Measurements from ENCODE around the gene MLLT1. TPM values are rescaled to one million over a fixed set of nuclear protein-coding genes. Genes with fewer than 3 reads are reported as not detected.

The MLLT1 gene
- total RNA-seq, 1 experiment from 2014 or later = 54.9 TPM

DNA sequence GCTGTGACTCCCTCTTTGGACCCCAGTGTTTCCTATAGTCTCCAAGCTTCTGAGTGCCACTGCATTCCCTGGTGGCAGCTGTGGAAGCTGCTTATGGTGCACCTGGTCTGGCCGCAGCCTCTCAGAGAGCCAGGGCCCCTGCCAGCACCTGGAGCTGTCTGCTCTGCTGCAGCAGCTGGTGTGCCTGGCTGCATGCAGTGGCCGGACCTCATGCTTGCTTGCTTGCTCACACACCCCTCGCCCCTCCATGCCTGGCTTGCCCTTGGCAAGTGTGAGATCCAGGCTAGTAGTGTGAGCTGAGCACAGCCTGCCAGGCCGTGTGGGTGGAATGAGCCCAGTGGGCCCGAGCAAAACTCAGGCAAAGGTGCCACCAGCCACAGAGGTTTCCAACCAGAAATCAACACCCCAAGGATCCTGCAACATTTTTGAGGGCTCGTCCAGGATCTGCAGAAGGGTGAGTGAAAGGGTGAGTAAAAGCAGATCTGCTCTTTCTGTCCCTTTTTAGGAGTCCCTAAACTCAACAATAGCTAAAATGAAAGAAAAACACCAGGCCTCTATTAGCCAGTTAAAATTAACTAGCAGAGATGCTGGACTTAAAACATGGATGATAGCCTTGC is 7.6 kb upstream of the MLLT1 start:
- no peak overlapping the region for H4K8ac ChIP-seq (replicated peaks; ENCODE audit: insufficient read length, low read depth, low read length)
- Mint-ChIP-seq H3K4me3 (no peak overlapping the region), H3K27me3 (ENCODE audit: low read depth) (peaks cover 35% of the 10 kb centered on the region), H3K9me3 (peaks cover 71 to 80% of the 10 kb centered on the region in 2 experiments), H3K36me3 (ENCODE audit: insufficient read depth in 1 of 3, low read depth in 3 of 3) (peaks cover 0 to 16% (median 7%) of the 10 kb centered on the region in 3 experiments; a peak in 3 of 7 replicates), H3K4me1 (no peaks in the 10 kb centered on the region), H3K27ac (no peak overlapping the region)
- H4K91ac ChIP-seq (ENCODE audit: insufficient read length, low read depth, low read length) = no peak overlapping the region
- H4K5ac ChIP-seq (ENCODE audit: insufficient read length, low read depth, low read length) = no peak overlapping the region
- no peak overlapping the region for H2BK5ac ChIP-seq (ENCODE audit: insufficient read length, low read length)
- H3K4me2 ChIP-seq (ENCODE audit: insufficient read depth, insufficient read length, low read length) = no peak overlapping the region
- no peak overlapping the region for H2AFZ ChIP-seq (ENCODE audit: low read length)
- TF ChIP-seq, protein P1, sequence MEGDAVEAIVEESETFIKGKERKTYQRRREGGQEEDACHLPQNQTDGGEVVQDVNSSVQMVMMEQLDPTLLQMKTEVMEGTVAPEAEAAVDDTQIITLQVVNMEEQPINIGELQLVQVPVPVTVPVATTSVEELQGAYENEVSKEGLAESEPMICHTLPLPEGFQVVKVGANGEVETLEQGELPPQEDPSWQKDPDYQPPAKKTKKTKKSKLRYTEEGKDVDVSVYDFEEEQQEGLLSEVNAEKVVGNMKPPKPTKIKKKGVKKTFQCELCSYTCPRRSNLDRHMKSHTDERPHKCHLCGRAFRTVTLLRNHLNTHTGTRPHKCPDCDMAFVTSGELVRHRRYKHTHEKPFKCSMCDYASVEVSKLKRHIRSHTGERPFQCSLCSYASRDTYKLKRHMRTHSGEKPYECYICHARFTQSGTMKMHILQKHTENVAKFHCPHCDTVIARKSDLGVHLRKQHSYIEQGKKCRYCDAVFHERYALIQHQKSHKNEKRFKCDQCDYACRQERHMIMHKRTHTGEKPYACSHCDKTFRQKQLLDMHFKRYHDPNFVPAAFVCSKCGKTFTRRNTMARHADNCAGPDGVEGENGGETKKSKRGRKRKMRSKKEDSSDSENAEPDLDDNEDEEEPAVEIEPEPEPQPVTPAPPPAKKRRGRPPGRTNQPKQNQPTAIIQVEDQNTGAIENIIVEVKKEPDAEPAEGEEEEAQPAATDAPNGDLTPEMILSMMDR (conservative IDR thresholded peaks at IDR 0.05) = no peak
- H3K4ac ChIP-seq (ENCODE audit: low read depth, low read length) = no peak overlapping the region
- no peak overlapping the region for H3K18ac ChIP-seq (ENCODE audit: insufficient read length, low read depth, low read length)
- DNase-seq = no peak
- no CpG with 5 or more reads among the region's 6 CpGs for WGBS (ENCODE audit: extremely low coverage, insufficient read length, low lambda C conversion rate)
- H3K79me1 ChIP-seq (ENCODE audit: insufficient read depth, low read depth, low read length, poor library complexity, severe bottlenecking) = no peaks in the 10 kb centered on the region
- H2AK5ac ChIP-seq (ENCODE audit: insufficient read length, low read length) = no peak overlapping the region
- H2BK20ac ChIP-seq (ENCODE audit: low read depth, low read length, poor library complexity, severe bottlenecking) = no peak overlapping the region
- H3T11ph ChIP-seq (ENCODE audit: low read length) = no peak overlapping the region
- H3K79me2 ChIP-seq (ENCODE audit: insufficient read depth, low read length) = no peaks in the 10 kb centered on the region
- no peaks in the 10 kb centered on the region for H3K4me1 ChIP-seq (ENCODE audit: insufficient read depth, low read length)
- no peak overlapping the region for H3K56ac ChIP-seq (ENCODE audit: insufficient read length, low read depth, low read length)
- H3K23ac ChIP-seq (ENCODE audit: insufficient read length, low read depth, low read length) = no peak overlapping the region
- H2BK15ac ChIP-seq (ENCODE audit: low read depth, low read length) = no peak overlapping the region
- peaks cover 57% of the 10 kb centered on the region for H3K9me3 ChIP-seq (ENCODE audit: control insufficient read depth, low read depth, low read length)
- no peak overlapping the region for H2BK12ac ChIP-seq (ENCODE audit: insufficient read length, low read depth, low read length)
- no peak overlapping the region for H2BK120ac ChIP-seq (ENCODE audit: low read depth, low read length, poor library complexity, severe bottlenecking)
- no peaks in the 10 kb centered on the region for H4K20me1 ChIP-seq (ENCODE audit: control insufficient read depth, insufficient read depth, insufficient read length)
- no peaks in the 10 kb centered on the region for H3K27me3 ChIP-seq (ENCODE audit: insufficient read depth, low read length)
- H3K23me2 ChIP-seq (ENCODE audit: insufficient read length, low read depth, low read length, poor library complexity, severe bottlenecking) = no peaks in the 10 kb centered on the region
- H3K14ac ChIP-seq (ENCODE audit: insufficient read depth, low read length) = no peak overlapping the region
- H3K9ac ChIP-seq (ENCODE audit: extremely low read depth, insufficient read length, low read length) = no peak overlapping the region
- H3K27ac ChIP-seq (ENCODE audit: insufficient read length, low read depth, low read length) = no peak overlapping the region
